MM.1S (cell line): ENCODE results near the gene PSKH1.

ENCODE experiments used
- EZH2 ChIP-seq: fragments of 300-600 bp; sonication (generic); optimal IDR thresholded peaks from 2 replicates; pipeline ENCODE3; 2017; ENCODE audit warnings: low read depth, mild to moderate bottlenecking, antibody characterized with exemption, low read length, mixed read lengths
- TF ChIP-seq, protein P1 (sequence below): fragments of 300-600 bp; sonication (generic); IDR thresholded peaks from 2 replicates; pipeline ENCODE4 v1.5.1; 2016; ENCODE audit warnings: antibody characterized with exemption, low read length, mixed read lengths

DNA sequence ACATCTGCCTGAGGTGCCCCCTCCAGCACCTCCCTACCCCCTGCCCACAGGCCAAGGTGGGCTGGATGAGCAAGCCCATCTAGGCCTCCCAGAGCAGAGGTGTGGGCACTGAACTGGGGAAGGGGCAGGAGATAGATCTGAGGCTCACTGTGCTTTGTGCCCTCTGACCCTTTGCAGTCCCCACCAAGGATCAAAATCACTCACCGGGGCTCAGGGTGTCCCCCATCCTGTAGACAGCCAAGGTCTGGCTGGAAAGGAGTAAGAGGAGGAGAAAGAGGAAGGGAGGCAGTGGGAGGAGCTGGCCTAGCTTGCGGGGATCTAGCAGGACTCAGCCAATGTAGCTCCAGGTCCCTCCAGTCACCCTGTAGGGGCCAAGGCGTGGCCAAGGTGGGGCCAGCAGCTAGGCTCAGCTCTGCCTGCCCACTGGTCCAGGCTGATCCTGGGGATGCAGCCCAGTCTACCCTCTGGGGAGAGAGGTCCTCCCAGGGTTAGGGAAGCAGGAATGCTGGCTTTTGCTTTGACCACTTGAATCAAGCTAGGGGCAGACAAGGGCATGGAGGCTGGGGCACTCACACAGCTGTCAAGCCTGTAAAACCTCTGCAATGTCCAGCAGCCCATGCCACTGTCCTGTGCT, 73.6 kb downstream of the PSKH1 start:
- TF ChIP-seq, protein P1, sequence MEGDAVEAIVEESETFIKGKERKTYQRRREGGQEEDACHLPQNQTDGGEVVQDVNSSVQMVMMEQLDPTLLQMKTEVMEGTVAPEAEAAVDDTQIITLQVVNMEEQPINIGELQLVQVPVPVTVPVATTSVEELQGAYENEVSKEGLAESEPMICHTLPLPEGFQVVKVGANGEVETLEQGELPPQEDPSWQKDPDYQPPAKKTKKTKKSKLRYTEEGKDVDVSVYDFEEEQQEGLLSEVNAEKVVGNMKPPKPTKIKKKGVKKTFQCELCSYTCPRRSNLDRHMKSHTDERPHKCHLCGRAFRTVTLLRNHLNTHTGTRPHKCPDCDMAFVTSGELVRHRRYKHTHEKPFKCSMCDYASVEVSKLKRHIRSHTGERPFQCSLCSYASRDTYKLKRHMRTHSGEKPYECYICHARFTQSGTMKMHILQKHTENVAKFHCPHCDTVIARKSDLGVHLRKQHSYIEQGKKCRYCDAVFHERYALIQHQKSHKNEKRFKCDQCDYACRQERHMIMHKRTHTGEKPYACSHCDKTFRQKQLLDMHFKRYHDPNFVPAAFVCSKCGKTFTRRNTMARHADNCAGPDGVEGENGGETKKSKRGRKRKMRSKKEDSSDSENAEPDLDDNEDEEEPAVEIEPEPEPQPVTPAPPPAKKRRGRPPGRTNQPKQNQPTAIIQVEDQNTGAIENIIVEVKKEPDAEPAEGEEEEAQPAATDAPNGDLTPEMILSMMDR = no peak
- TF ChIP-seq EZH2 = no peak
